Nephron (organoid): ENCODE measurements around the gene MASP2.

Experiments
- H3K27ac Mint-ChIP-seq, 3 experiments: 2 replicates each; pipeline ENCODE4 v1.8.0; 2020; ENCODE audit warnings: mixed read lengths in 3 of 3, mild to moderate bottlenecking in 2 of 3, moderate library complexity in 1 of 3
- H3K27me3 Mint-ChIP-seq: 2 replicates; pipeline ENCODE4 v1.8.0; 2021; ENCODE audit warnings: low read depth, mild to moderate bottlenecking, moderate library complexity, mixed read lengths
- H3K36me3 Mint-ChIP-seq: 2 replicates; pipeline ENCODE4 v1.8.0; 2020; ENCODE audit warnings: low read depth, mixed read lengths
- H3K4me1 Mint-ChIP-seq: 2 replicates; pipeline ENCODE4 v1.8.0; 2020; ENCODE audit warnings: mixed read lengths
- H3K4me3 Mint-ChIP-seq, 3 experiments: 2 replicates each; pipeline ENCODE4 v1.8.0; 2020; ENCODE audit warnings: mild to moderate bottlenecking in 3 of 3, mixed read lengths in 3 of 3, moderate library complexity in 2 of 3
- H3K9me3 Mint-ChIP-seq: 2 replicates; pipeline ENCODE4 v1.8.0; 2020; ENCODE audit warnings: mixed read lengths
- TF ChIP-seq, protein P1 (sequence below), 3 experiments: fragments of 200-600 bp; sonication (generic); IDR thresholded peaks; one replicate each; pipeline ENCODE4 v1.5.0; 2021; ENCODE audit warnings: antibody characterized with exemption in 3 of 3; ENCODE audit not compliant: unreplicated experiment in 3 of 3

MASP2 gene

DNA sequence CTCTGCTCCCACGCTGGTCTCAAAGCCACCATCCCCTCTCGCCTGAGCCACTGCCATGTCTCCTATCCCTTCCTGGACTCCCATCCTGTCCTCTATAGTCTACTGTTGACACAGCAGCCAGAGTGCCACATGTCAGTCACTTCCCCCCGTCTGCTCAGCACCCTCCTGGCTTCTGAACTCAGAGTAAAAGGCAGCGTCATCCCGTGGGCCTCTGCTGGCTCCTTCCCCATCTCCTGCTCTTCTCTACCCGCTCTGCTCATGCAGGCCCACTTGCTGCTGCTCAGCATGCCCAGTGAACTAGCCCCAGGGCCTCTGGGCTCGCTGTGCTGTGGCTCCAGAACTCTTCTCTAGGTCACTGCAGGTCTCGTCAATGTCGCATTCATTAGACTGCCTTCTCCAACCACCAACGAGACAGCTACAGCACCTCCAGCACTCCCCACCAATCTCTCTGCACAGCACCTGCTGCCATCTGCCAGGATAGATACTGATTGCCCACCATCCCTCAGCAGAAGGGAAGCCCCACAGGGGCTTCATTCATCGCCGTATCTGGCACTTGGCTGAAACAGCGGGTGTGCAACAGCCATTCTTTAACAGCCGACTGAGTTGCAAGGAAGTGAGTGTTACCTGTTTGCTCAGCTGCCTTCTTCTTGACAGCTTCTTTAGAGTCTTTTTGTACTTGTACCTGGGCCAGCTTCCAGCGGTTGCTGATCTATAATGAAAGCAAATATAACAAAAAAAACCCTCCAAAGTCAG is 24.6 kb upstream of the MASP2 start:
- H3K27ac Mint-ChIP-seq, result no peak overlapping the region
- H3K9me3 Mint-ChIP-seq, result no peaks in the 10 kb centered on the region
- no peaks in the 10 kb centered on the region for H3K27me3 Mint-ChIP-seq
- H3K4me3 Mint-ChIP-seq, result no peak overlapping the region
- TF ChIP-seq, protein P1, sequence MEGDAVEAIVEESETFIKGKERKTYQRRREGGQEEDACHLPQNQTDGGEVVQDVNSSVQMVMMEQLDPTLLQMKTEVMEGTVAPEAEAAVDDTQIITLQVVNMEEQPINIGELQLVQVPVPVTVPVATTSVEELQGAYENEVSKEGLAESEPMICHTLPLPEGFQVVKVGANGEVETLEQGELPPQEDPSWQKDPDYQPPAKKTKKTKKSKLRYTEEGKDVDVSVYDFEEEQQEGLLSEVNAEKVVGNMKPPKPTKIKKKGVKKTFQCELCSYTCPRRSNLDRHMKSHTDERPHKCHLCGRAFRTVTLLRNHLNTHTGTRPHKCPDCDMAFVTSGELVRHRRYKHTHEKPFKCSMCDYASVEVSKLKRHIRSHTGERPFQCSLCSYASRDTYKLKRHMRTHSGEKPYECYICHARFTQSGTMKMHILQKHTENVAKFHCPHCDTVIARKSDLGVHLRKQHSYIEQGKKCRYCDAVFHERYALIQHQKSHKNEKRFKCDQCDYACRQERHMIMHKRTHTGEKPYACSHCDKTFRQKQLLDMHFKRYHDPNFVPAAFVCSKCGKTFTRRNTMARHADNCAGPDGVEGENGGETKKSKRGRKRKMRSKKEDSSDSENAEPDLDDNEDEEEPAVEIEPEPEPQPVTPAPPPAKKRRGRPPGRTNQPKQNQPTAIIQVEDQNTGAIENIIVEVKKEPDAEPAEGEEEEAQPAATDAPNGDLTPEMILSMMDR (IDR thresholded peaks at IDR 0.05; ENCODE audit: unreplicated experiment in 3 of 3), result no peak
- H3K4me1 Mint-ChIP-seq, result no peaks in the 10 kb centered on the region
- peaks cover 73% of the 10 kb centered on the region for H3K36me3 Mint-ChIP-seq

DNA sequence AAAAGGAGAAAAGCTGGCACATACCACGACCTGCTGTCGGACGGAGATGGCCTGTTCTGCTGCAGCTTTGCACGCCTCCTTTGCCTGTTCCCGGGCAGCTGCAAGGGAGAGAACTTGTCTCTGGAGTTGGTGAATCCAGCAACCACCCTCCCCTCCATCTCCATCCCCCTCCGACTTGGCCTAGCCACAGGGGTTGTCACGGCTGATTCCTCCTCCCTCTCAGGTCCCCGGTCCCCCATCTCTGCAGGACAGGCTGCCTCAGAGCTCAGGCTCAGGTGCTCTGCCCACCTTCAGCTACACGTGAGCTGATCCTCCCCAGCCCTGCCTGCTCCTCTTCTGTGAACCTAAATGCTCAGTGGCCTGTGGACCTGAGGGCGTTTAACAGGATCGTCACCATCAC is 23.8 kb upstream of the MASP2 start:
- Mint-ChIP-seq H3K9me3 (no peaks in the 10 kb centered on the region), H3K4me3 (no peak overlapping the region), H3K27me3 (no peaks in the 10 kb centered on the region), H3K36me3 (peaks cover 73% of the 10 kb centered on the region), H3K4me1 (no peaks in the 10 kb centered on the region), H3K27ac (no peak overlapping the region)
- TF ChIP-seq, protein P1 (IDR thresholded peaks at IDR 0.05; ENCODE audit: unreplicated experiment in 3 of 3), result no peak

DNA sequence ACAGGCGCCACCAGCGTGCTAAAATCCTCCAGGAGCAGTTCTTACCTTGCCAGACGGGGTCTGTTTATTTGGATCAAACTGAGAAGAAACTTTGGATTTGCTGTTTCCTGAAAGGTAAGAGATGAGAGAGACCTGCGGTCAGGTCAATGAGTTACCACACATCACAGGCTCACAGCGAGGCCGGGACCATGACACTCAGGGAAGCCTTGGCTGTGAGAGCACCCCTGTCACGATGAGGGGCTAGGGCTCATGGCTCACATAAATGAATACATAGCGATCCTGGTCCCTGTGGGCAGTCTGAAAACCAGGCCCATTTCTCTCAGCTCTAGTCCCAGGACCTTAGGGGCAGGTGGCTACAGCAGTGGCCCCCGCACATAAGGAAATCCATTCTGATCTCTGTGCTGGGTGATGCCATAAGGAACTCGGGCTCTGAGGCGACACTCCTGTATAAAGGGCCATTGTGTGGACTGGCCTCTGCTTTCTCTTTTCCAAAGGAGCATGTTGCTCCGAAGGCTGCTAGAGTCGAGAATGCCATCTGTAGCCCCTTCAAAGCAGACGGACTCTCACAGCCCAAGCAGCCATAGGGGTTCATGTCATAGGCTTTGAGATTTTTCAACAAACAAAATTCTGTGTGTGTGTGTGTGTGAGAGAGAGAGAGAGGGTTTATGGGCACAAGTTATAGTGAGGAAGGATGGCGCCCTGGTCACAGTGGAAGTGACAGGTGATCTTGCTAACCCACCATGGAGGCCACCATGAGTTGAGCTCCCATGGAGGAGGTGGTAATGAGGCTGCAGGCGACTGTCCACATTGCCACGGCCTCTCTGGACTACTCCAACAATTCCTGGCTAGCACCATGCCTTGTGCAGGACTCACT is 21.8 kb upstream of the MASP2 start:
- Mint-ChIP-seq H3K4me1 (no peaks in the 10 kb centered on the region), H3K27ac (no peak overlapping the region), H3K36me3 (peaks cover 78% of the 10 kb centered on the region), H3K27me3 (no peaks in the 10 kb centered on the region), H3K4me3 (no peak overlapping the region), H3K9me3 (no peaks in the 10 kb centered on the region)
- TF ChIP-seq, protein P1 (IDR thresholded peaks at IDR 0.05; ENCODE audit: unreplicated experiment in 3 of 3), result no peak

DNA sequence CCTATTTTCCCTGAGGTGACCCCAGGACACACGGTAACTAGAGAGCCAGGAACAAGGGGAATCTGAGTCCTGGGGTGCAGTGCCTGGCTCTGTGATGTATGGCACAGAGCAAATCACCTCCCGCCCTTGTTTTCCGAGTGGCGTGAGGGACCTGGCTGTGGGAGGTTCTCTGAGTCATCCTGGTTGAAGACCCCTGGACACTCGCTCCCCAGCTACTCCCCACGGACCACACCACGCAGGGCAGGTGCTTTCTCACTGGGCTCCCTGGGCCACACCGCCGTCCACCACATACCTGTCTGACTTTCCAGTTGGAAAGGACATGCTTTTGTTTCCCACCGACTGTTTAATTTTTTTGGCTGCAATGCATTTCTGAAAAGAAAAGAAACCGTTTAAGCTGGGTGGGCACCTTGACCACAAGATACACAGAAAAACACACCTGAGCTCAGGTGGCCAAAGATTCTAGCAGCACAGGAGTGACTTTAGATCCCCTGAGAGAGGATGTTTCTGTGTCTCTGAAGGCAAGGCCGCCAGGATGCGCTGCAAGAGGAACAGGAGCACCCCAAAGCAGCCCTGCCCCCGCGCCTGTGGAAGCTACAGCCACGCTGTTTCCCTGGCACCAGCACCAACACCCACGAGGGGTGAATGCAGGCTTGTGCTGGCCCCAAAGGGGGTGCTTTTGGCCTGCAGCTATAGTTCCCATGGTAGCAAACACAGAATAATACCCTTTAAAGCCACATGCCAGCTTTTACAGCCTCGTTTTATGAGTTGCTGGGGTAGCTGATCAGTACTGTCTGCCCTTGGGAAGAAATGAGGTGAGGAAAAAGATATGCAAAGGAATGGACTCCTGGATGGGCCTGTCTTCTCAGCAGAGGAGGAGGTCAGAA is 20.9 kb upstream of the MASP2 start:
- no peaks in the 10 kb centered on the region for H3K4me1 Mint-ChIP-seq
- H3K36me3 Mint-ChIP-seq, result peaks cover 82% of the 10 kb centered on the region
- no peak overlapping the region for H3K4me3 Mint-ChIP-seq
- H3K27ac Mint-ChIP-seq, result no peak overlapping the region
- TF ChIP-seq, protein P1 (IDR thresholded peaks at IDR 0.05; ENCODE audit: unreplicated experiment in 3 of 3), result no peak
- no peaks in the 10 kb centered on the region for H3K27me3 Mint-ChIP-seq
- no peaks in the 10 kb centered on the region for H3K9me3 Mint-ChIP-seq

DNA sequence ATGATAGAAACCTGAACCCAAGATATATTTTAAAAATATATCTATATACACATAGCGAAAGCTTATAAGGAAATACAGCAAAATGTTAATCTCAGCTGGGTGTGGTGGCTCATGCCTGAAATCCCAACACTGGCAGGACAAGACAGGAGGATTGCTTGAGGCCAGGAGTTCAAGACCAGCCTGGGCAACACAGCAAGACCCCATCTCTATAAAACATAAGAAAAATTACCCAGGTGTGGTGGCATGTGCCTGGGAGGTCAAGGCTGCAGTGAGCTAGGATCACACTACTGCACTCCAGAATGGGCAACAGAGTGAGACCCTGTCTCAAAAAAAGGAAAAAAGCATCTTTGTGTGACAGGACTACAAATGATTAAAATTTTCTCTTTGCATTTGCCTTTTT is 18.8 kb upstream of the MASP2 start:
- peaks cover 61% of the 10 kb centered on the region for H3K36me3 Mint-ChIP-seq
- no peak overlapping the region for H3K27ac Mint-ChIP-seq

More for the DNA sequence above, 18.8 kb upstream of the MASP2 start:
- Mint-ChIP-seq H3K4me3 (no peak overlapping the region), H3K9me3 (no peaks in the 10 kb centered on the region), H3K4me1 (peaks cover 3% of the 10 kb centered on the region), H3K27me3 (no peaks in the 10 kb centered on the region)
- TF ChIP-seq, protein P1 (IDR thresholded peaks at IDR 0.05; ENCODE audit: unreplicated experiment in 3 of 3), result no peak
